ENCODE measurements around the gene OSBPL2. TPM values are rescaled to one million over a fixed set of nuclear protein-coding genes. Genes with fewer than 3 reads are reported as not detected.

OSBPL2 gene
- total and polyA plus RNA-seq, 2 donors (not counting 3 experiments of a cell fraction or from before 2014, with no cell fraction given), result 13.1 to 33.0 TPM

- no peak for FAIRE-seq
- H3K9me3 ChIP-seq (replicated peaks; ENCODE audit: control insufficient read depth, insufficient read depth, low read length), result no peaks in the 10 kb centered on the region
- ChIA-PET POLR2A (no interaction called here), CTCF (no interaction called here)
- H2AFZ ChIP-seq (ENCODE audit: low read depth, low read length), result no peak overlapping the region
- H3K9ac ChIP-seq (replicated peaks; ENCODE audit: extremely low read depth, insufficient read depth, low read length), result no peak overlapping the region
- H3K4me2 ChIP-seq (ENCODE audit: insufficient read depth, low read length), result no peak overlapping the region
- peaks cover 7 to 63% of the 10 kb centered on the region in 2 experiments for H3K36me3 ChIP-seq (ENCODE audit: control insufficient read depth in 2 of 2, extremely low read depth in 1 of 2, insufficient read depth in 2 of 2, low read length in 2 of 2)
- no peaks in the 10 kb centered on the region for H3K9me1 ChIP-seq (replicated peaks; ENCODE audit: control insufficient read depth, extremely low read depth, insufficient read depth, low read length)
- no peak overlapping the region for H3K4me3 ChIP-seq (replicated peaks in 1 of 3; ENCODE audit: insufficient read depth in 1 of 3, low read depth in 1 of 3, low read length in 3 of 3)
- dilution Hi-C loops (cut with MboI; ENCODE audit: extremely low pct_ligation_motif_present, low sequenced_read_pairs) (no loop called here), intact Hi-C loops (cut with micrococcal nuclease) (no loop called here)
- no peak overlapping the region for H3K27ac ChIP-seq (ENCODE audit: insufficient read depth, low read depth, low read length)
- no peaks in the 10 kb centered on the region for H4K20me1 ChIP-seq (replicated peaks; ENCODE audit: control insufficient read depth, extremely low read depth, insufficient read depth, low read length)
- H3K79me2 ChIP-seq (ENCODE audit: control insufficient read depth, insufficient read depth, low read length), result no peaks in the 10 kb centered on the region
- no peak for DNase-seq (ENCODE audit: low read depth, low spot score)
- no peaks in the 10 kb centered on the region for H3K4me1 ChIP-seq (ENCODE audit: control insufficient read depth, extremely low read depth, insufficient read depth, low read length)
- TF ChIP-seq POLR2AphosphoS5 (IDR thresholded peaks at IDR 0.05; ENCODE audit: insufficient read depth, low read depth, low read length) (no peak), MYC (IDR thresholded peaks at IDR 0.05; ENCODE audit: low read depth, low read length) (no peak), FOS (IDR thresholded peaks at IDR 0.05; ENCODE audit: borderline replicate concordance, insufficient read depth, low read length) (no peak), EZH2 (IDR thresholded peaks at IDR 0.05; ENCODE audit: borderline replicate concordance, low read depth, low read length, severe bottlenecking) (no peak), CTCF (IDR thresholded peaks at IDR 0.05; ENCODE audit: extremely low read depth in 1 of 2, insufficient read depth in 1 of 2, low read depth in 1 of 2, low read length in 2 of 2) (no peak), GATA2 (IDR thresholded peaks at IDR 0.05; ENCODE audit: insufficient read depth, insufficient read length, low read depth, low read length) (no peak), MAX (IDR thresholded peaks at IDR 0.05; ENCODE audit: insufficient read depth, insufficient read length) (no peak), JUN (IDR thresholded peaks at IDR 0.05; ENCODE audit: borderline replicate concordance, insufficient read depth, insufficient read length, low read depth) (no peak), POLR2A (IDR thresholded peaks at IDR 0.05; ENCODE audit: low read depth, low read length) (no peak)
- H3K27me3 ChIP-seq (ENCODE audit: control insufficient read depth in 2 of 2, insufficient read depth in 2 of 2, low read length in 2 of 2), result no peaks in the 10 kb centered on the region
- BruUV-seq (replicated peaks), result no TSS peak
Measured at GRCh38 chr20:62333820-62334595, 95.7 kb downstream of the OSBPL2 start.

All from endothelial cell of umbilical vein (primary cell).